Neural cell (in vitro differentiated cells): ENCODE data around the gene RRP7A.
"Not testable (repeated sequence)": the region's sequence is repeated elsewhere in the genome, so short reads cannot be mapped to it uniquely, and the experiment has no call there.

ENCODE experiments used
- EP300 ChIP-seq: fragments of 450-650 bp; conservative IDR thresholded peaks from 2 replicates; pipeline ENCODE4 v1.6.1; 2014; ENCODE audit warnings: antibody characterized with exemption, mild to moderate bottlenecking, moderate library complexity; ENCODE audit not compliant: poor library complexity, severe bottlenecking
- EZH2 ChIP-seq: fragments of 200-600, 300-800 bp; shearing (Covaris generic), sonication (generic); IDR thresholded peaks from 2 replicates; pipeline ENCODE4 v1.6.1; 2014; ENCODE audit warnings: antibody characterized with exemption, low read length, borderline replicate concordance, mild to moderate bottlenecking; ENCODE audit not compliant: insufficient read depth, poor library complexity, severe bottlenecking
- POLR2AphosphoS5 ChIP-seq: IDR thresholded peaks from 2 replicates; pipeline ENCODE4 v1.6.1; 2012
- SMC3 ChIP-seq: fragments of 450-650 bp; conservative IDR thresholded peaks from 2 replicates; pipeline ENCODE4 v1.6.1; 2014; ENCODE audit warnings: antibody characterized with exemption, mild to moderate bottlenecking, moderate library complexity; ENCODE audit not compliant: poor library complexity
- TF ChIP-seq, protein P1 (sequence below): fragments of 450-650 bp; IDR thresholded peaks from 2 replicates; pipeline ENCODE4 v1.5.1; 2014; ENCODE audit warnings: antibody characterized with exemption, mild to moderate bottlenecking, moderate library complexity; ENCODE audit not compliant: poor library complexity, severe bottlenecking
- TF ChIP-seq, protein P2 (sequence below): IDR thresholded peaks from 2 replicates; pipeline ENCODE4 v1.6.1; 2012; ENCODE audit warnings: borderline replicate concordance

DNA sequence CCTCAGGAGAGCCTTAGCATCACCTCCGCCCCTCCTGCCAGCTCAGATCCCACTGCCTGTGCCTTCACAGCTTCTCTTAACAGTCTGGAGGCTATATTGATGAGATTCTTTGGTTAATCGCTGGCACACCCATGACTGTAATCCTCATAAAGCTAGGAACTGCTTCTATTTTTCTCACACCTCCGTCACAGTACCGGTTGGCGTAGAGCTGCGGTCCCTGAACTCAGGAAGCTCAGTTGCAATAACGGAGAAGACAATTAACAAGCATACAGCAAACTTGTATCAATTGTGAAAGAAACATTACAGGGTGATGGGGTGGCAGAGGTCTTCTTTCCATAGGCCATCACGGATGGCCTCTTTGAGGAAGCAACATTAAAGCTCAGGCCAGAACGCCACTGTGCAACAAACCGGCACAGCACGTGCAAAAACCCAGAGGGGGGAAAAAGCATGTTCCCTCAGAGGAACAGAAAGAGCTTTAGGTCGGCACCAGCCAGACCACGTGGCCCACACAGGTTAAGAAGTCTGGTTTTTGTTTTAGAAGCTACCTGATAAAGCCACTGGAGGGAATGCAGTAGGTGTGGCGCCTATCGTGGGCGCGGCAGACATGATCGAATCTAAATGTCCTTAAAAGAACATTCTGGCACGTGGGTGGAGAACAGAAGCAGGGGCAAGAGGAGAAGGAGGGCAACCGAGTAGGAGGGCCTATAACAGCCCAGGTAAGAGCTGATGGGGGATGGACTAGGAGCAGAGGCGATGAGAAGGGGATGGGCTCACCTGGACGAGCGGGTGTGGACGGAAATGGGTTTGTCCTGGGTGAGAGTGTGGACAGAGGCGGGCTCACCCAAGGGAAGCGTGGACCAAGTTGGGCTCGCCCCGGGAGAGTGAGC is 715 bp downstream of the RRP7A start:
- TF ChIP-seq, protein P1, sequence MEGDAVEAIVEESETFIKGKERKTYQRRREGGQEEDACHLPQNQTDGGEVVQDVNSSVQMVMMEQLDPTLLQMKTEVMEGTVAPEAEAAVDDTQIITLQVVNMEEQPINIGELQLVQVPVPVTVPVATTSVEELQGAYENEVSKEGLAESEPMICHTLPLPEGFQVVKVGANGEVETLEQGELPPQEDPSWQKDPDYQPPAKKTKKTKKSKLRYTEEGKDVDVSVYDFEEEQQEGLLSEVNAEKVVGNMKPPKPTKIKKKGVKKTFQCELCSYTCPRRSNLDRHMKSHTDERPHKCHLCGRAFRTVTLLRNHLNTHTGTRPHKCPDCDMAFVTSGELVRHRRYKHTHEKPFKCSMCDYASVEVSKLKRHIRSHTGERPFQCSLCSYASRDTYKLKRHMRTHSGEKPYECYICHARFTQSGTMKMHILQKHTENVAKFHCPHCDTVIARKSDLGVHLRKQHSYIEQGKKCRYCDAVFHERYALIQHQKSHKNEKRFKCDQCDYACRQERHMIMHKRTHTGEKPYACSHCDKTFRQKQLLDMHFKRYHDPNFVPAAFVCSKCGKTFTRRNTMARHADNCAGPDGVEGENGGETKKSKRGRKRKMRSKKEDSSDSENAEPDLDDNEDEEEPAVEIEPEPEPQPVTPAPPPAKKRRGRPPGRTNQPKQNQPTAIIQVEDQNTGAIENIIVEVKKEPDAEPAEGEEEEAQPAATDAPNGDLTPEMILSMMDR, result not testable (repeated sequence)
- not testable (repeated sequence) for TF ChIP-seq EP300, POLR2AphosphoS5, EZH2, SMC3
- TF ChIP-seq, protein P2, sequence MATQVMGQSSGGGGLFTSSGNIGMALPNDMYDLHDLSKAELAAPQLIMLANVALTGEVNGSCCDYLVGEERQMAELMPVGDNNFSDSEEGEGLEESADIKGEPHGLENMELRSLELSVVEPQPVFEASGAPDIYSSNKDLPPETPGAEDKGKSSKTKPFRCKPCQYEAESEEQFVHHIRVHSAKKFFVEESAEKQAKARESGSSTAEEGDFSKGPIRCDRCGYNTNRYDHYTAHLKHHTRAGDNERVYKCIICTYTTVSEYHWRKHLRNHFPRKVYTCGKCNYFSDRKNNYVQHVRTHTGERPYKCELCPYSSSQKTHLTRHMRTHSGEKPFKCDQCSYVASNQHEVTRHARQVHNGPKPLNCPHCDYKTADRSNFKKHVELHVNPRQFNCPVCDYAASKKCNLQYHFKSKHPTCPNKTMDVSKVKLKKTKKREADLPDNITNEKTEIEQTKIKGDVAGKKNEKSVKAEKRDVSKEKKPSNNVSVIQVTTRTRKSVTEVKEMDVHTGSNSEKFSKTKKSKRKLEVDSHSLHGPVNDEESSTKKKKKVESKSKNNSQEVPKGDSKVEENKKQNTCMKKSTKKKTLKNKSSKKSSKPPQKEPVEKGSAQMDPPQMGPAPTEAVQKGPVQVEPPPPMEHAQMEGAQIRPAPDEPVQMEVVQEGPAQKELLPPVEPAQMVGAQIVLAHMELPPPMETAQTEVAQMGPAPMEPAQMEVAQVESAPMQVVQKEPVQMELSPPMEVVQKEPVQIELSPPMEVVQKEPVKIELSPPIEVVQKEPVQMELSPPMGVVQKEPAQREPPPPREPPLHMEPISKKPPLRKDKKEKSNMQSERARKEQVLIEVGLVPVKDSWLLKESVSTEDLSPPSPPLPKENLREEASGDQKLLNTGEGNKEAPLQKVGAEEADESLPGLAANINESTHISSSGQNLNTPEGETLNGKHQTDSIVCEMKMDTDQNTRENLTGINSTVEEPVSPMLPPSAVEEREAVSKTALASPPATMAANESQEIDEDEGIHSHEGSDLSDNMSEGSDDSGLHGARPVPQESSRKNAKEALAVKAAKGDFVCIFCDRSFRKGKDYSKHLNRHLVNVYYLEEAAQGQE, result not testable (repeated sequence)
